ENCODE data around the gene JAM3. TPM values are rescaled to one million over a fixed set of nuclear protein-coding genes. Genes with fewer than 3 reads are reported as not detected.
"Not testable (repeated sequence)": the region's sequence is repeated elsewhere in the genome, so short reads cannot be mapped to it uniquely, and the experiment has no call there.

The JAM3 gene
- total RNA-seq, 2 donors from 2014 or later = 9.6 to 13.2 TPM

GRCh38 chr11:134082990-134083389 is 14.1 kb downstream of the JAM3 start:
- intact Hi-C loops (cut with DNase I) = no loop called here

GRCh38 chr11:134086376-134086775 is 17.5 kb downstream of the JAM3 start:
- intact Hi-C loops (cut with DNase I) = no loop called here
- no peak for ATAC-seq
- 46 to 61% methylated on average over 2 of the region's 2 CpGs for WGBS, 2 donors

More at GRCh38 chr11:134082990-134083389, 14.1 kb downstream of the JAM3 start:
- no peak for DNase-seq
- Histone ChIP-seq H3K27me3 (no peaks in the 10 kb centered on the region), H3K9me3 (peaks cover 0 to 5% (median 0%) of the 10 kb centered on the region in 3 donors), H3K4me3 (no peak overlapping the region), H3K27ac (no peak overlapping the region), H3K36me3 (replicated peaks in 1 of 2; ENCODE audit: insufficient read depth in 1 of 2, low read depth in 2 of 2) (no peaks in the 10 kb centered on the region), H3K4me1 (no peaks in the 10 kb centered on the region)
- TF ChIP-seq, protein P1, sequence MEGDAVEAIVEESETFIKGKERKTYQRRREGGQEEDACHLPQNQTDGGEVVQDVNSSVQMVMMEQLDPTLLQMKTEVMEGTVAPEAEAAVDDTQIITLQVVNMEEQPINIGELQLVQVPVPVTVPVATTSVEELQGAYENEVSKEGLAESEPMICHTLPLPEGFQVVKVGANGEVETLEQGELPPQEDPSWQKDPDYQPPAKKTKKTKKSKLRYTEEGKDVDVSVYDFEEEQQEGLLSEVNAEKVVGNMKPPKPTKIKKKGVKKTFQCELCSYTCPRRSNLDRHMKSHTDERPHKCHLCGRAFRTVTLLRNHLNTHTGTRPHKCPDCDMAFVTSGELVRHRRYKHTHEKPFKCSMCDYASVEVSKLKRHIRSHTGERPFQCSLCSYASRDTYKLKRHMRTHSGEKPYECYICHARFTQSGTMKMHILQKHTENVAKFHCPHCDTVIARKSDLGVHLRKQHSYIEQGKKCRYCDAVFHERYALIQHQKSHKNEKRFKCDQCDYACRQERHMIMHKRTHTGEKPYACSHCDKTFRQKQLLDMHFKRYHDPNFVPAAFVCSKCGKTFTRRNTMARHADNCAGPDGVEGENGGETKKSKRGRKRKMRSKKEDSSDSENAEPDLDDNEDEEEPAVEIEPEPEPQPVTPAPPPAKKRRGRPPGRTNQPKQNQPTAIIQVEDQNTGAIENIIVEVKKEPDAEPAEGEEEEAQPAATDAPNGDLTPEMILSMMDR (IDR thresholded peaks at IDR 0.05) = no peak
- no peak for TF ChIP-seq POLR2A (IDR thresholded peaks at IDR 0.05)
- WGBS, 2 donors = 83 to 85% methylated on average over 2 of the region's 2 CpGs
- no peak for ATAC-seq

GRCh38 chr11:134092006-134092405 is 23.1 kb downstream of the JAM3 start:
- H3K9me3 ChIP-seq; intact Hi-C loops (cut with DNase I): not testable (repeated sequence)

More at GRCh38 chr11:134086376-134086775, 17.5 kb downstream of the JAM3 start:
- Histone ChIP-seq H3K4me3 (no peak overlapping the region), H3K4me1 (no peaks in the 10 kb centered on the region), H3K36me3 (replicated peaks in 1 of 2; ENCODE audit: insufficient read depth in 1 of 2, low read depth in 2 of 2) (no peaks in the 10 kb centered on the region), H3K27ac (no peak overlapping the region), H3K9me3 (peaks cover 0 to 1% (median 0%) of the 10 kb centered on the region in 3 donors), H3K27me3 (no peaks in the 10 kb centered on the region)
- TF ChIP-seq, protein P1 (IDR thresholded peaks at IDR 0.05) = no peak
- TF ChIP-seq POLR2A (IDR thresholded peaks at IDR 0.05) = no peak
- DNase-seq = no peak

GRCh38 chr11:134097166-134097565 is 28.3 kb downstream of the JAM3 start:
- Histone ChIP-seq H3K27ac (no peak overlapping the region), H3K27me3 (no peaks in the 10 kb centered on the region), H3K4me1 (no peaks in the 10 kb centered on the region), H3K4me3 (no peak overlapping the region), H3K36me3 (replicated peaks in 1 of 2; ENCODE audit: insufficient read depth in 1 of 2, low read depth in 2 of 2) (no peaks in the 10 kb centered on the region), H3K9me3 (no peaks in the 10 kb centered on the region)
- ATAC-seq (no peak), DNase-seq (no peak)
- no peak for TF ChIP-seq POLR2A (IDR thresholded peaks at IDR 0.05)
- TF ChIP-seq, protein P1 (IDR thresholded peaks at IDR 0.05) = no peak
- intact Hi-C loops (cut with DNase I) = no loop called here
- WGBS, 2 donors = 72 to 90% methylated on average over 3 of the region's 3 CpGs

More at GRCh38 chr11:134092006-134092405, 23.1 kb downstream of the JAM3 start:
- not testable (repeated sequence) for H3K4me1 ChIP-seq; H3K27ac ChIP-seq; H3K4me3 ChIP-seq; ATAC-seq; H3K36me3 ChIP-seq (replicated peaks in 1 of 2; ENCODE audit: insufficient read depth in 1 of 2, low read depth in 2 of 2); H3K27me3 ChIP-seq; DNase-seq
- 67 to 70% methylated on average over 9 of the region's 9 CpGs for WGBS, 2 donors

GRCh38 chr11:134098566-134099184 is 29.8 kb downstream of the JAM3 start:
- 77 to 89% methylated on average over 3 of the region's 3 CpGs for WGBS, 2 donors
- intact Hi-C loops (cut with DNase I) = no loop called here
- Histone ChIP-seq H3K36me3 (replicated peaks in 1 of 2; ENCODE audit: insufficient read depth in 1 of 2, low read depth in 2 of 2) (no peaks in the 10 kb centered on the region), H3K4me3 (no peak overlapping the region), H3K4me1 (no peaks in the 10 kb centered on the region), H3K27ac (no peak overlapping the region), H3K27me3 (no peaks in the 10 kb centered on the region), H3K9me3 (no peaks in the 10 kb centered on the region)
- no peak for TF ChIP-seq POLR2A (IDR thresholded peaks at IDR 0.05)
- TF ChIP-seq, protein P1 (IDR thresholded peaks at IDR 0.05) = peak in 6 of 7 experiments; percentile 11 to 43 (median 29)
- no peak for ATAC-seq
- peak in 2 of 4 donors; percentile 7 to 8 for DNase-seq
